HEK293 (cell line): ENCODE measurements around the gene CIZ1.
A peak's percentile ranks its signal among the peaks of the same experiment; 100 is the strongest.

Experiments
- CTCF ChIA-PET: fragments of 350-600 bp; formaldehyde crosslinking; extraction: SDS; loops from one replicate; lab custom pipeline; 2021; ENCODE audit warnings: antibody characterized with exemption; lab: Yijun Ruan, JAX
- POLR2A ChIA-PET: fragments of 300-600 bp; formaldehyde crosslinking; extraction: SDS; loops from one replicate; lab custom pipeline; 2020; ENCODE audit warnings: antibody characterized with exemption, inconsistent platforms; lab: Yijun Ruan, JAX
- H3K27ac ChIP-seq: fragments of 200-500 bp; sonication (Bioruptor generic); 2 replicates; pipeline ENCODE4 v1.5.1; 2014; ENCODE audit warnings: low read depth, low read length, control low read depth, inconsistent platforms; ENCODE audit errors: extremely low read depth
- H3K36me3 ChIP-seq, 2 experiments: fragments of 200-500 bp in 1 of 2; sonication (Bioruptor generic) in 1 of 2; 1 replicate in 1 of 2; 2 replicates in 1 of 2; pipeline ENCODE4 v1.5.1; 2014 to 2017; ENCODE audit warnings: inconsistent platforms in 2 of 2, low read length in 2 of 2; ENCODE audit not compliant: control insufficient read depth in 2 of 2, insufficient read depth in 1 of 2
- H3K4me1 ChIP-seq: fragments of 200-500 bp; sonication (Bioruptor generic); 2 replicates; pipeline ENCODE4 v1.5.1; 2014; ENCODE audit warnings: mild to moderate bottlenecking, low read length, inconsistent platforms; ENCODE audit not compliant: control insufficient read depth, insufficient read depth
- H3K4me3 ChIP-seq: 2 replicates; pipeline ENCODE4 v1.5.1; 2011; ENCODE audit warnings: low read depth, mild to moderate bottlenecking, control low read depth, low read length, moderate library complexity
- H3K9me3 ChIP-seq: fragments of 200-500 bp; sonication (Bioruptor generic); 2 replicates; pipeline ENCODE4 v1.5.1; 2014; ENCODE audit warnings: low read depth, low read length, inconsistent platforms; ENCODE audit not compliant: control insufficient read depth, insufficient read depth
- BCL11B ChIP-seq: fragments of 450-650 bp; formaldehyde crosslinking; IDR thresholded peaks from 2 replicates; pipeline ENCODE4 v1.5.1; 2016; ENCODE audit warnings: low read depth, missing biosample characterization, missing genetic modification characterization
- EGR2 ChIP-seq: fragments of 450-650 bp; formaldehyde crosslinking; IDR thresholded peaks from 2 replicates; pipeline ENCODE4 v1.5.1; 2016; ENCODE audit warnings: low read depth, missing biosample characterization, missing genetic modification characterization
- MEIS1 ChIP-seq: sonication (generic); formaldehyde crosslinking; IDR thresholded peaks from 2 replicates; pipeline ENCODE4 v1.8.1; 2022; ENCODE audit warnings: missing genetic modification reagents, mild to moderate bottlenecking, borderline replicate concordance
- OVOL3 ChIP-seq: fragments of 450-650 bp; formaldehyde crosslinking; IDR thresholded peaks from 2 replicates; pipeline ENCODE4 v1.5.1; 2016; ENCODE audit warnings: missing biosample characterization, missing genetic modification characterization
- ZIC2 ChIP-seq: fragments of 450-650 bp; formaldehyde crosslinking; IDR thresholded peaks from 2 replicates; pipeline ENCODE4 v1.5.1; 2016; ENCODE audit warnings: missing biosample characterization, missing genetic modification characterization
- ZNF169 ChIP-seq: fragments of 450-650 bp; formaldehyde crosslinking; IDR thresholded peaks from 2 replicates; pipeline ENCODE4 v1.5.1; 2016; ENCODE audit warnings: missing biosample characterization, missing genetic modification characterization
- ZNF174 ChIP-seq: fragments of 450-650 bp; formaldehyde crosslinking; IDR thresholded peaks from 2 replicates; pipeline ENCODE4 v1.5.0; 2017; ENCODE audit warnings: missing biosample characterization, mild to moderate bottlenecking, missing genetic modification characterization
- ZNF391 ChIP-seq: fragments of 450-650 bp; formaldehyde crosslinking; IDR thresholded peaks from 2 replicates; pipeline ENCODE4 v1.5.1; 2016; ENCODE audit warnings: low read depth, missing biosample characterization, missing genetic modification characterization, borderline replicate concordance
- ZNF830 ChIP-seq: fragments of 450-650 bp; IDR thresholded peaks from 2 replicates; pipeline ENCODE4 v1.5.0; 2018; ENCODE audit warnings: missing biosample characterization, missing genetic modification characterization, low read depth, mild to moderate bottlenecking, moderate library complexity
- ZSCAN16 ChIP-seq: fragments of 450-650 bp; formaldehyde crosslinking; IDR thresholded peaks from 2 replicates; pipeline ENCODE4 v1.5.1; 2016; ENCODE audit warnings: missing biosample characterization, missing genetic modification characterization
- ZSCAN23 ChIP-seq: fragments of 450-650 bp; formaldehyde crosslinking; IDR thresholded peaks from 2 replicates; pipeline ENCODE4 v1.5.1; 2016; ENCODE audit warnings: missing biosample characterization, missing genetic modification characterization
- ZSCAN30 ChIP-seq: fragments of 450-650 bp; IDR thresholded peaks from 2 replicates; pipeline ENCODE4 v1.5.1; 2018; ENCODE audit warnings: missing biosample characterization, mild to moderate bottlenecking, missing genetic modification characterization, moderate library complexity
- TF ChIP-seq, protein P1 (sequence below): fragments of 450-650 bp; IDR thresholded peaks from 2 replicates; pipeline ENCODE4 v1.5.1; 2018; ENCODE audit warnings: missing biosample characterization, mild to moderate bottlenecking, missing genetic modification characterization
- TF ChIP-seq, protein P2 (sequence below): fragments of 450-650 bp; formaldehyde crosslinking; IDR thresholded peaks from 2 replicates; pipeline ENCODE4 v1.5.1; 2017; ENCODE audit warnings: missing biosample characterization, missing genetic modification characterization
- TF ChIP-seq, protein P3 (sequence below): fragments of 450-650 bp; formaldehyde crosslinking; IDR thresholded peaks from 2 replicates; pipeline ENCODE4 v1.5.1; 2016; ENCODE audit warnings: missing biosample characterization, missing genetic modification characterization
- TF ChIP-seq, protein P4 (sequence below): fragments of 450-650 bp; formaldehyde crosslinking; IDR thresholded peaks from 2 replicates; pipeline ENCODE4 v1.5.0; 2017; ENCODE audit warnings: missing biosample characterization, missing genetic modification characterization, borderline replicate concordance

Gene CIZ1

DNA sequence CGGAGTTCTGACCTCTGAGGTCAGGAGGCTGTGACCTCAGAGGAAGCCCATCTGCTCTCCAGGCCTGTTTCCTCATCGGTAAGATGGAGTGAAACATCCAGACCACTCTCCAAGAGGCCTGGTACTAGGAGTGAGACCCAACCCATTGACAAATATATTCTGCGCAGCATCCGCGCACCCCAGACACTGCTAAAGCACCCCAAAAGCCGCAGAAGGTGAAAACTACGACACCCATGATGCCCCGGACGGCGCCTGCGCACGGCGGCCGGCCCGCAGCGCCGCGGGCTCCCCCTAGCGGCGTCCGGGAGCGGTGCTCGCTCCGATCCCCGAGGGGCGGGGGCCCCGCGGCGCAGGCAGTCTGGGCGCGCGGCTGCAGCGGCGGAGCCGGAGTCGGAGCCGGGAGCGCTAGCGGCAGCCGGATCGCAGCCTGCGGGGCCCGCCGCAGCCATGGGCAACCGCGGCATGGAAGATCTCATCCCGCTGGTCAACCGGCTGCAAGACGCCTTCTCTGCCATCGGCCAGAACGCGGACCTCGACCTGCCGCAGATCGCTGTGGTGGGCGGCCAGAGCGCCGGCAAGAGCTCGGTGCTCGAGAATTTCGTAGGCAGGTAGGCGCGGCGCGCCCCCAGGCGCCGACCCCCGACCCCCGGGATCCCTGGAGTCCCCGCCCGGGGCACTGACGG lies 11.8 kb upstream of the CIZ1 start, which contains the start of gene DNM1 (continued):
- TF ChIP-seq, protein P1, sequence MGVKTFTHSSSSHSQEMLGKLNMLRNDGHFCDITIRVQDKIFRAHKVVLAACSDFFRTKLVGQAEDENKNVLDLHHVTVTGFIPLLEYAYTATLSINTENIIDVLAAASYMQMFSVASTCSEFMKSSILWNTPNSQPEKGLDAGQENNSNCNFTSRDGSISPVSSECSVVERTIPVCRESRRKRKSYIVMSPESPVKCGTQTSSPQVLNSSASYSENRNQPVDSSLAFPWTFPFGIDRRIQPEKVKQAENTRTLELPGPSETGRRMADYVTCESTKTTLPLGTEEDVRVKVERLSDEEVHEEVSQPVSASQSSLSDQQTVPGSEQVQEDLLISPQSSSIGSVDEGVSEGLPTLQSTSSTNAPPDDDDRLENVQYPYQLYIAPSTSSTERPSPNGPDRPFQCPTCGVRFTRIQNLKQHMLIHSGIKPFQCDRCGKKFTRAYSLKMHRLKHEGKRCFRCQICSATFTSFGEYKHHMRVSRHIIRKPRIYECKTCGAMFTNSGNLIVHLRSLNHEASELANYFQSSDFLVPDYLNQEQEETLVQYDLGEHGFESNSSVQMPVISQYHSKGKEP (tag by site-specific recombination) = peak; percentile 44; the same call in 1 of the 2 replicates
- TF ChIP-seq, protein P2, sequence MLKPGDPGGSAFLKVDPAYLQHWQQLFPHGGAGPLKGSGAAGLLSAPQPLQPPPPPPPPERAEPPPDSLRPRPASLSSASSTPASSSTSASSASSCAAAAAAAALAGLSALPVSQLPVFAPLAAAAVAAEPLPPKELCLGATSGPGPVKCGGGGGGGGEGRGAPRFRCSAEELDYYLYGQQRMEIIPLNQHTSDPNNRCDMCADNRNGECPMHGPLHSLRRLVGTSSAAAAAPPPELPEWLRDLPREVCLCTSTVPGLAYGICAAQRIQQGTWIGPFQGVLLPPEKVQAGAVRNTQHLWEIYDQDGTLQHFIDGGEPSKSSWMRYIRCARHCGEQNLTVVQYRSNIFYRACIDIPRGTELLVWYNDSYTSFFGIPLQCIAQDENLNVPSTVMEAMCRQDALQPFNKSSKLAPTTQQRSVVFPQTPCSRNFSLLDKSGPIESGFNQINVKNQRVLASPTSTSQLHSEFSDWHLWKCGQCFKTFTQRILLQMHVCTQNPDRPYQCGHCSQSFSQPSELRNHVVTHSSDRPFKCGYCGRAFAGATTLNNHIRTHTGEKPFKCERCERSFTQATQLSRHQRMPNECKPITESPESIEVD = no peak
- no peak for TF ChIP-seq OVOL3
- peak; percentile 75; the same call in 1 of the 2 replicates for TF ChIP-seq ZSCAN30 (tag by site-specific recombination)
- TF ChIP-seq ZNF169 (tag by site-specific recombination) = no peak
- TF ChIP-seq ZNF174 (tag by site-specific recombination) = no peak

DNA sequence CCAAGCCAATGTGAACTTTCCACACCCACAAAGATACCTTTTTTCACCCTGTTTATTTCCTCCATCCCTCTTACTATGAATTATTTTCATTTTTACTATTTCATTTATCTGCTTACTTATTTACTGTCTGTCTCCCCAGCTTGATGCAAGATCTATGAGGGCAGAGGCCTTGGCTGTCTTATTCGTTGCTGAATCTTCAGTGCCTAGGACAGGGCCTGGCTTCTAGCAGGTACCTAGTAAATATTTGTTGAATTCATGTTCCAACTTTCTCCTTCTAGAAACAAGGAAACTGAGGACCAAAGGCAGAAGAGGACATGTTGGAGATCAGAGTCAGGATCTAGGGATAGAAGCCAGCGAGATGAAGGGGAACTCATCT lies 11.3 kb upstream of the CIZ1 start:
- CTCF ChIA-PET = interaction anchor here (0.6 to 0.9 kb wide), 6 partner anchors 12 to 372 kb away, joined by 3 to 5 read pairs (median 3); partner anchors contain the start of gene CIZ1

DNA sequence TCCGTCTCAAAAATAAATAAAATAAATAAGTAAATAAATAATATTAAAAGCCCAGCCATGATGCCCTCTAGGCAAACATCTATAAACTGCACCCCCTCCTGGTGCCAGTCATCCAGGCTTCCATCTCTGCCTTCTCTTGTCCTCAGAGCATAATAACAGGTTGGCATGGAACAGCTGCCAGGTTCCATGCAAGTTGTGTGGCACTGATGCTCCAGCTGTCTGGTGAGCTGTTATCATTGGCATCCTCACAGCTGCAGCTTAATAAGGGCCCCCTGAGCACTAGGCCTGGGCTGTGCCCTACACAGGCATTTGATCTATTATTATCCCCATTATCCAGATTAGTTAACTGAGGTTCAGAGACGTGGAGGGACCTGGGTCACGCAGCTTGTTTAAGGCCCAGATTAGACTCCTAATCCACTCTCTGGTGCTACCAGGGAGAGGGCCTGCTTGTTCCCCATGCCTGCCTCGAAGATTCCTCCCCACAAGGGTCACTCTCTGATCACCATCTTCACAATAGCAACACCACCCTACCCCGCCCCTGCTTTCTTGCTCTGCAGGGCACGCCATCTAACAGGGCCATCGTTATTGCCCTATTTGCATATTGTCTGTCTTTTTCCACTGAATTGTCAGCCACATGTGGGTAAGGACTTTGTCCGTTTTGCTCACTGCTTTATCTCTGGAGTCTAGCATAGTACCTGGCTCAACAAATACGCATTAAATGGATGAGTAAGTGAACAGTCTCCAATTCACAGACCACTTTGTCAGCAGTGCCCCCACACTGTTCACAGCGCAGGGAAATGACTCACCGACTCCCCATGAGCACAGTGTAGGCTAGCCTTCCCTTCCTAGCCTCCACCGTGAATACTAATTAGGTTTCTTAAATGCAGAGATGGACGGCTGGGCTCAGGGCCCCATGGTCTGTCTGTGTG lies 10.3 kb upstream of the CIZ1 start:
- Histone ChIP-seq H3K9me3 (no peaks in the 10 kb centered on the region), H3K36me3 (no peaks in the 10 kb centered on the region), H3K27ac (no peak overlapping the region)
- ChIA-PET POLR2A (interaction anchor here (0.6 kb wide), 1 partner anchor 43 kb away, joined by 7 read pairs; no protein-coding TSS in a partner anchor), CTCF (interaction anchor here (0.6 to 0.9 kb wide), 6 partner anchors 11 to 372 kb away, joined by 3 to 5 read pairs (median 3); partner anchors contain the start of gene CIZ1)
- TF ChIP-seq, protein P3, sequence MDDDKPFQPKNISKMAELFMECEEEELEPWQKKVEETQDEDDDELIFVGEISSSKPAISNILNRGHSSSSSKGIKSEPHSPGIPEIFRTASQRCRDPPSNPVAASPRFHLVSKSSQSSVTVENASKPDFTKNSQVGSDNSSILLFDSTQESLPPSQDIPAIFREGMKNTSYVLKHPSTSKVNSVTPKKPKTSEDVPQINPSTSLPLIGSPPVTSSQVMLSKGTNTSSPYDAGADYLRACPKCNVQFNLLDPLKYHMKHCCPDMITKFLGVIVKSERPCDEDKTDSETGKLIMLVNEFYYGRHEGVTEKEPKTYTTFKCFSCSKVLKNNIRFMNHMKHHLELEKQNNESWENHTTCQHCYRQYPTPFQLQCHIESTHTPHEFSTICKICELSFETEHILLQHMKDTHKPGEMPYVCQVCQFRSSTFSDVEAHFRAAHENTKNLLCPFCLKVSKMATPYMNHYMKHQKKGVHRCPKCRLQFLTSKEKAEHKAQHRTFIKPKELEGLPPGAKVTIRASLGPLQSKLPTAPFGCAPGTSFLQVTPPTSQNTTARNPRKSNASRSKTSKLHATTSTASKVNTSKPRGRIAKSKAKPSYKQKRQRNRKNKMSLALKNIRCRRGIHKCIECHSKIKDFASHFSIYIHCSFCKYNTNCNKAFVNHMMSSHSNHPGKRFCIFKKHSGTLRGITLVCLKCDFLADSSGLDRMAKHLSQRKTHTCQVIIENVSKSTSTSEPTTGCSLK (tag by site-specific recombination) = no peak
- TF ChIP-seq ZIC2 = peak; percentile 66
- TF ChIP-seq, all 188 proteins: peak for 1
- H3K4me1 ChIP-seq = no peaks in the 10 kb centered on the region
- no peak overlapping the region for H3K4me3 ChIP-seq

More for the DNA sequence above, 11.3 kb upstream of the CIZ1 start:
- Histone ChIP-seq H3K4me3 (no peak overlapping the region), H3K27ac (no peak overlapping the region), H3K36me3 (no peaks in the 10 kb centered on the region), H3K4me1 (no peaks in the 10 kb centered on the region), H3K9me3 (no peaks in the 10 kb centered on the region)
- POLR2A ChIA-PET = interaction anchor here (0.6 kb wide), 1 partner anchor 44 kb away, joined by 7 read pairs; no protein-coding TSS in a partner anchor
- TF ChIP-seq, protein P4, sequence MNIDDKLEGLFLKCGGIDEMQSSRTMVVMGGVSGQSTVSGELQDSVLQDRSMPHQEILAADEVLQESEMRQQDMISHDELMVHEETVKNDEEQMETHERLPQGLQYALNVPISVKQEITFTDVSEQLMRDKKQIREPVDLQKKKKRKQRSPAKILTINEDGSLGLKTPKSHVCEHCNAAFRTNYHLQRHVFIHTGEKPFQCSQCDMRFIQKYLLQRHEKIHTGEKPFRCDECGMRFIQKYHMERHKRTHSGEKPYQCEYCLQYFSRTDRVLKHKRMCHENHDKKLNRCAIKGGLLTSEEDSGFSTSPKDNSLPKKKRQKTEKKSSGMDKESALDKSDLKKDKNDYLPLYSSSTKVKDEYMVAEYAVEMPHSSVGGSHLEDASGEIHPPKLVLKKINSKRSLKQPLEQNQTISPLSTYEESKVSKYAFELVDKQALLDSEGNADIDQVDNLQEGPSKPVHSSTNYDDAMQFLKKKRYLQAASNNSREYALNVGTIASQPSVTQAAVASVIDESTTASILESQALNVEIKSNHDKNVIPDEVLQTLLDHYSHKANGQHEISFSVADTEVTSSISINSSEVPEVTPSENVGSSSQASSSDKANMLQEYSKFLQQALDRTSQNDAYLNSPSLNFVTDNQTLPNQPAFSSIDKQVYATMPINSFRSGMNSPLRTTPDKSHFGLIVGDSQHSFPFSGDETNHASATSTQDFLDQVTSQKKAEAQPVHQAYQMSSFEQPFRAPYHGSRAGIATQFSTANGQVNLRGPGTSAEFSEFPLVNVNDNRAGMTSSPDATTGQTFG (tag by site-specific recombination) = no peak
- TF ChIP-seq MEIS1 (CRISPR knock-in tag) (no peak), ZNF391 (tag by site-specific recombination) (no peak), EGR2 (tag by site-specific recombination) (no peak), ZSCAN30 (tag by site-specific recombination) (no peak), ZSCAN16 (tag by site-specific recombination) (no peak), BCL11B (tag by site-specific recombination) (0 out of 2 replicates have a peak, but pooled peaks have one; percentile 31), ZNF830 (tag by site-specific recombination) (no peak), ZSCAN23 (no peak)
